Mucosa of descending colon (tissue), 3 donors: ENCODE data around the gene RDH13. TPM values are rescaled to one million over a fixed set of nuclear protein-coding genes. Genes with fewer than 3 reads are reported as not detected.
A peak's percentile ranks its signal among the peaks of the same experiment; 100 is the strongest.
"Not testable (repeated sequence)": the region's sequence is repeated elsewhere in the genome, so short reads cannot be mapped to it uniquely, and the experiment has no call there.

Source experiments
- ATAC-seq: fragments of 200-7000 bp; cut with Tn5 transposase; one replicate; pipeline ENCODE4 v1.9.1; 2020; ENCODE audit warnings: mild to moderate bottlenecking, moderate library complexity
- DNase-seq, 3 donors: peaks; one replicate each; pipeline ENCODE4 v3.0.0-alpha.2; 2020
- H3K36me3 ChIP-seq: fragments of 200-600 bp; one replicate; pipeline ENCODE4 v1.8.0; 2021; ENCODE audit warnings: low read depth, mild to moderate bottlenecking
- H3K4me1 ChIP-seq: fragments of 200-600 bp; one replicate; pipeline ENCODE4 v1.8.0; 2021; ENCODE audit warnings: low read depth, mild to moderate bottlenecking
- H3K4me3 ChIP-seq: fragments of 200-600 bp; one replicate; pipeline ENCODE4 v1.8.0; 2021; ENCODE audit warnings: mild to moderate bottlenecking
- H3K9me3 ChIP-seq: fragments of 200-600 bp; one replicate; pipeline ENCODE4 v1.8.0; 2021; ENCODE audit warnings: mild to moderate bottlenecking
- CTCF ChIP-seq: fragments of 200-600 bp; IDR thresholded peaks from one replicate; pipeline ENCODE4 v1.8.0; 2022; ENCODE audit warnings: antibody characterized with exemption, mild to moderate bottlenecking
- intact Hi-C, 2 donors: fragments of 100-400 bp; cut with DNase I in 1 of 2; cut with micrococcal nuclease in 1 of 2; formaldehyde crosslinking; loops; one replicate each; pipeline versions ENCODE4 v1.11.0 to v1.11.1; 2022; cut with DNase I, micrococcal nuclease
- total RNA-seq, 3 donors: library from RNA; stranded (reverse); fragmentation: NEBNext Ultra II Directional in 2 of 3; extraction: Animal tissue kit (Norgen Biotek cat#: 25700) in 2 of 3; gene quantifications; one replicate each; pipeline versions ENCODE4 v1.2.1 to v1.2.4, GENCODE V29; 2021 to 2023
- donor health status: DM: no; HTN: no; CAD: no; lungs with moderate emphysema.
- donor health status: DM: no; HTN: no; CAD: no.
- donor health status: DM: no; HTN: yes; CAD: no.

Gene RDH13
- total RNA-seq, 3 donors from 2014 or later, result 46.1 to 59.5 (median 55.0) TPM

- Histone ChIP-seq H3K36me3 (no peaks in the 10 kb centered on the region), H3K4me3 (no peak overlapping the region), H3K9me3 (no peaks in the 10 kb centered on the region), H3K4me1 (peaks cover 8% of the 10 kb centered on the region)
- ATAC-seq (no peak), DNase-seq (no peak)
- intact Hi-C loops, result no loop called here
- no peak for TF ChIP-seq CTCF
Measured at GRCh38 chr19:55069865-55070197, 6.9 kb upstream of the RDH13 start.

GRCh38 chr19:55068950-55069864 lies 6.3 kb upstream of the RDH13 start:
- Histone ChIP-seq H3K4me3 (no peak overlapping the region), H3K9me3 (no peaks in the 10 kb centered on the region), H3K36me3 (no peaks in the 10 kb centered on the region), H3K4me1 (peaks cover 8% of the 10 kb centered on the region)
- TF ChIP-seq CTCF, result peak; percentile 9
- ATAC-seq (peak; percentile 80), DNase-seq (peak; percentile 81 to 88 (median 85))
- intact Hi-C loops, result no loop called here

- no peak for ATAC-seq
- intact Hi-C loops, result no loop called here
- H3K4me3 ChIP-seq, result no peak overlapping the region
- no peak for DNase-seq
- TF ChIP-seq CTCF, result no peak
- no peaks in the 10 kb centered on the region for H3K9me3 ChIP-seq
- peaks cover 8% of the 10 kb centered on the region for H3K4me1 ChIP-seq
- no peaks in the 10 kb centered on the region for H3K36me3 ChIP-seq
Measured at GRCh38 chr19:55067869-55068268, 4.9 kb upstream of the RDH13 start.

- no peaks in the 10 kb centered on the region for H3K9me3 ChIP-seq
- H3K36me3 ChIP-seq, result no peaks in the 10 kb centered on the region
- H3K4me3 ChIP-seq, result no peak overlapping the region
- H3K4me1 ChIP-seq, result peaks cover 10% of the 10 kb centered on the region
- intact Hi-C loops, result no loop called here
- peak in 1 of 3 donors; percentile 30 for DNase-seq
- no peak for ATAC-seq
- TF ChIP-seq CTCF, result no peak
Measured at GRCh38 chr19:55066107-55066709, 3.3 kb upstream of the RDH13 start.

GRCh38 chr19:55065516-55065915 lies 2.6 kb upstream of the RDH13 start:
- intact Hi-C loops, H3K36me3 ChIP-seq, H3K4me1 ChIP-seq, H3K4me3 ChIP-seq, ATAC-seq, H3K9me3 ChIP-seq: not testable (repeated sequence)
- DNase-seq, result peak in 1 of 3 donors; percentile 19

GRCh38 chr19:55063492-55063843 lies 520 bp upstream of the RDH13 start:
- Histone ChIP-seq H3K9me3 (no peaks in the 10 kb centered on the region), H3K4me1 (peaks cover 8% of the 10 kb centered on the region), H3K4me3 (peak overlapping the region; percentile 90), H3K36me3 (no peaks in the 10 kb centered on the region)
- intact Hi-C loops, result no loop called here
- ATAC-seq (no peak), DNase-seq (peak in 1 of 3 donors; percentile 44)
- no peak for TF ChIP-seq CTCF

GRCh38 chr19:55060287-55060686 lies 2.7 kb downstream of the RDH13 start:
- DNase-seq, H3K9me3 ChIP-seq, ATAC-seq, H3K4me1 ChIP-seq, H3K4me3 ChIP-seq, intact Hi-C loops: not testable (repeated sequence)
- H3K36me3 ChIP-seq, result peaks cover 17% of the 10 kb centered on the region
